HG02973 (cell line): Measurements from ENCODE around the gene TSPAN32.
"Not testable (repeated sequence)": the region's sequence is repeated elsewhere in the genome, so short reads cannot be mapped to it uniquely, and the experiment has no call there.

Source experiments
- ATAC-seq: cut with Tn5 transposase; IDR thresholded peaks from one replicate; pipeline ENCODE4 v1.9.1; 2021; ENCODE audit warnings: moderate library complexity; ENCODE audit not compliant: unreplicated experiment

The TSPAN32 gene

DNA sequence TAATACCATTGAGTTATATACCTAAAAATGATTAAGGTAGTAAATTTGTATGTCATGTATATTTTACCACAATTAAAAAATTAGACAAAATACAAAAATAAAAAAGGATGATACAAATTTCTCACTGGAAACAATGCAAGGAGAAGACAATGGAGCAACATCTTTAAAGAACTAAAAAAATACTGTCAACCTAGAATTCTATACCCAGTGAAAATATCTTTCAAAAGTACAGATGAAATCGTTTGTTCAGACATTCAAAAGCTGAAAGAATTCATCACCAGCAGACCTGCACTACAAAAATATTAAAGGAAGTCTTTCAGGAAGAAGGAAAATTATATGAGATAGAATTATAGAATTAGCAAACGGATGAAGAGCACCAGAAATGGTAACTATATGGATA lies 21.6 kb upstream of the TSPAN32 start:
- ATAC-seq = no peak

DNA sequence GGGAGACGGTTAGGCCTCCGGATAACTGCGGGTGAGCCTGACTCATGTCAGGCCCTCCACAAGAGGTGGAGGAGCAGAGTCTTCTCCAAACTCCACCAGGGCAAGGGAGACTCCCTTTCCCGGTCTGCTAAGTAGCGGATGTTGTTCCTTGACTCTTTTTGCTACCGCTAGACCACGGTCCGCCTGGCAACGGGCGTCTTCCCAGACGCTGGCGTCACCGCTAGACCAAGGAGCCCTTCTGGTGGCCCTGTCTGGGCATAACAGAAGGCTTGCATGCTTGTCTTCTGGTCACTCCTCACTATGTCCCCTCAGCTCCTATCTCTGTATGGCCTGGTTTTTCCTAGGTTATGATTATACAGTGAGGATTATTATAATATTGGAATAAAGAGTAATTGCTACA lies 15.5 kb upstream of the TSPAN32 start:
- not testable (repeated sequence) for ATAC-seq

DNA sequence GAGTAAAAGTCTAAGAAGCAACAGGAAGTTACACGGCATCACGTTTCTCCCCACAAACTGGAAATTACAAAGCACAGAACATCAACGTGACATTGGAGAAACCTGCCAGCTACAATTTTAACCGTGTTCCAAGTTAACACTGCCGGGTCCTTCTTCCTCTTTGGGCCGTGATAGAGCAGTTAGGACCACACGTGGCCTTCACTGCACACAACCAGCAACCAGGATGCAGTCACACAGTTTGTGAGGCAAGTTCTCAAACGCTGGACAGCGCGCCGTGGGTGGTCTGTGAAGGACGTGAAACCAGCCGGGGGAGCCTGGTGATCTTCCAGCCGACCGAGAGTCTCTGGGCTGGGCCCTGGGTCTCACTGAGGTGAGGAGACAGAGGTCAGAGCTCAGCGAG lies 14.7 kb upstream of the TSPAN32 start:
- no peak for ATAC-seq

DNA sequence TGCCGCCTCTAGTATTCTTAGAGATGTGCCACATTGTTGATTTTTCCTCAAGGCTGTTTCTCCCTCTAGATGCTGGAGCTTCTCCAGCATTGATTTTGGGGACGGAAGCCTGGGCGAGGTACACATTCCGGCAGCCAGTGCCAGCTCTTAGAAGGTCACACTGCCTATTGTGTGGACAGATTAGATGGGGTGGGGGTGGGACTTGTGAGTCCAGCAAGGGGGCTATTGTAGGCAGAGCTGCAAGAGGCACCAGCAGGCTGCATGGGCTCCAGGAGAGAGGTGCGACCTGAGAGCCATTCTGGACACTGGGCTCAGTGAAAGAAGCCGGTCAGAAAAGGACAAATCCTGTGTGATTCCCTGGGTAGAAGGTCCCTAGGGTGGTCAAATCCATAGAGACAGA lies 12.5 kb upstream of the TSPAN32 start:
- no peak for ATAC-seq

DNA sequence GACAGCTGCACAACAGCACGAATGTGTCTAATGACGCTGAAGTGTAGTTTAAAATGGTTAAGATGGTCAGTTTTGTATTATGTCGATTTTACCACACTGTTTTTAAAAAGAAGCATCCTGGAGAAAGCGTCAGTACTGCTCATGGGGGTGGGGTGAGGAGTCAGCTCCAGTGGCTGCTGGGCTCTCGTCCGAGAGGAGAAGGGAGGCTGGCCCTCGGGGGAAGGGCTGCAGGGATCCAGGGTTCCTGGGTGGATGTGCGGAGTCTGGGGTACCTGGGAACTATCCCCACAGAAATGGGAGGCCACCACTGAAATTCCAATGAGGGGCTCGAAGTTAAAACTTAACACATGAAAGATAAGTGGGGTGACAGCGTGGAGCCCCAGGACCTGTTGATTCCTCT lies 12.0 kb upstream of the TSPAN32 start:
- no peak for ATAC-seq

DNA sequence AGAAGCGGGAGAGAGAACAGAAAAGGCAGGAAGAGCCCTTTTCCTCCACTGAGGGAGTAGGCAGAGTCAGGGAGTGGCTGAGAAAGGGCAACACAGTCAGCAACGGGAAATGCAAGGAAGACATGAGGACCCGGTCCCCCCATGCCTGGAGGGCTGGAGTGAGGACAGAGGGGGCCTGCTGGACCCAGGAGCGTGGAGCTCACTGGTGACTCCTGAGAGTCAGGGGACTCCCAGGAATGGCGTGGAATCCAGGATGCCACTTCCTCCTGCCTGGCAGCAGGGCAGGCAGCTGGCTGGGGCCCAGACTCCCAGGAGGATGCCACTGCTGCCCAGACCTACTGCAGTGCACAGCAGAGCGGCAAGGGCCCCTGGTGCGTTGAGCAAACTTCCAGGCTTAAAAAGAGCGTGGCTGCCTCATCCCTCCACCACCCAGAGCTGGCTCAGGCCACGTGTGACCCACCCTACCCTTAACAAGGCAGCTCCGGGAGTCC lies 11.4 kb upstream of the TSPAN32 start:
- ATAC-seq = no peak

DNA sequence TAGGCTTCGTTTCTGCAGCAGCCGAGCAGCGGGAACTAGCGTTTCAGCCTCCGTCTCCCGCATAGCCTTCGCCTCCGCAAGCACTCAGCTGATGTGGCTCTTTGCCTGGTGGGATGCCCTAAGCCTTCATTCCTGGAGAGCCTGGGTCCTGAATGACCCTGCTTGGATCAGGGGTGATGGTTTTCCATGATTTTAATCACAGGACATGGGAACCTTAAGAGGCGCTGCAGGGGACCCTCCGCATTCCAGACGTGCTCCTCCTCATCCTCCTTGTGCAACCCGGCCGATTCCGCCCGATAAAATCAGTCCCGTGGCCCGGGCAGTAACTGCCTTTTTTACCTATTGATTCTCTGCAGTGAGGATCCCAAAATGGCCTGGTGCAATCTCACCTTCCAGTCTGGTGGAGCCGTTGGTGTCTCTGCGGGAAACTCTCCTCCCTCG lies 8.3 kb upstream of the TSPAN32 start:
- no peak for ATAC-seq

DNA sequence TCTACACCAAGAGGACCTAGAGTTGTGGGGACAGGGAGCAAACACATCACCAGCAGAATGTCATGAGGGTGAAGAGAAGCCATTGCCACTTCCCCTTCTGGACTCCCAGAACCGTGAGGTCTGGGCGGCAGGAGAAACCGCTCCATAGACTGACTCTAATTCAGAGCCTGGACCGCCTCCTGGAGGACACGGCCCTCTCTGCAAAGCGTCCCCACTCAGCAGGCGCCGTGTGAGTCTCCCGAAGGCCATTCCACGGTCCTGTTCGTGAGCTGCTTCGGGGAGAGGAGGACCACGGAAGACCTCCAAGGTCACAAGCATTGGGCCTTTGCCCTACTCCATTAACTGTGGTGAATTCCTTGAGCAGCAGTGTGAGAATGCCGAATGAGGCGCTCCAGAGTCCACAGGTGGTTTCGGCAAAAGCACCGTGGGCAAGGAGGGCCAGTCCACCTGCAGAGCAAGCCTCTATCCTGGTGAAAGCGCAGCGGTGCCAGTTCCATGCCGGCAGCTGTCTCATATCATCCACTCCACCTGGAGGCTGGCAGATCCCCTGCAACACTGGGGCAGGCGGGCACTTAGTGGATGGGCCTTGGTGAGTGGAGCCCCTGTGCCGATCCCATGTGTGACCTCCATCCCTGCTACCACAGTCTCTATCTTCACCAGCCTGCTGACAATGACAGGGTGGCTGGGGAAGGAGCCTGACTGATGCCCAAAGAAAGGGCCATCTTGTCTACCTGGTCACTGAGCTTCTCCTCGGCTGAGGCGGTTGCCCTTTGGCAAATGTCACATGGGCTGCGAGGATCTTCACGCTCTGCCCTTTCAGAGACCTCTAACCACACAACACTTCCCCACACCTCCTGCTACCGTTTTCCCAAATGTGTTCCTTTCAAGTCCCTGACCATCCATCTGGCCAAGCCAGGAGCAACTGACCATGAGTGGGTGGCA lies 7.6 kb upstream of the TSPAN32 start:
- no peak for ATAC-seq

DNA sequence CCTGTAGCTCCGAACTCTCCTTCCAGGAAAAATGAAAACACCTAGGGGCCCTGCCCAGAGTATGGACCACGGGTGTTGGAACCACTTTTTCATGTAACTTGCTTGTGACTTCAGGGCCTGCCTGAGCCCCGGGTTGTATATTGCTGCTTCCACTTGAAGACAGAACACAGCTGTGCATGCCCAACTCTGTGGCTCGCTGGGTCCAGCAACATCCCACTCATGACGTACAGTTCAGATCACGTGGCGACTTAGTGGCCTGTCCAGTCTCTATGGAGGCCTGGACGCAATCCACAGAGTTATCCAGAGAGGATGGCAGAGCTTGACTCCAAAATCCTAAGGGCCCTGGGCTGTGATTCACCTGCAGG lies 6.9 kb upstream of the TSPAN32 start:
- ATAC-seq = no peak

DNA sequence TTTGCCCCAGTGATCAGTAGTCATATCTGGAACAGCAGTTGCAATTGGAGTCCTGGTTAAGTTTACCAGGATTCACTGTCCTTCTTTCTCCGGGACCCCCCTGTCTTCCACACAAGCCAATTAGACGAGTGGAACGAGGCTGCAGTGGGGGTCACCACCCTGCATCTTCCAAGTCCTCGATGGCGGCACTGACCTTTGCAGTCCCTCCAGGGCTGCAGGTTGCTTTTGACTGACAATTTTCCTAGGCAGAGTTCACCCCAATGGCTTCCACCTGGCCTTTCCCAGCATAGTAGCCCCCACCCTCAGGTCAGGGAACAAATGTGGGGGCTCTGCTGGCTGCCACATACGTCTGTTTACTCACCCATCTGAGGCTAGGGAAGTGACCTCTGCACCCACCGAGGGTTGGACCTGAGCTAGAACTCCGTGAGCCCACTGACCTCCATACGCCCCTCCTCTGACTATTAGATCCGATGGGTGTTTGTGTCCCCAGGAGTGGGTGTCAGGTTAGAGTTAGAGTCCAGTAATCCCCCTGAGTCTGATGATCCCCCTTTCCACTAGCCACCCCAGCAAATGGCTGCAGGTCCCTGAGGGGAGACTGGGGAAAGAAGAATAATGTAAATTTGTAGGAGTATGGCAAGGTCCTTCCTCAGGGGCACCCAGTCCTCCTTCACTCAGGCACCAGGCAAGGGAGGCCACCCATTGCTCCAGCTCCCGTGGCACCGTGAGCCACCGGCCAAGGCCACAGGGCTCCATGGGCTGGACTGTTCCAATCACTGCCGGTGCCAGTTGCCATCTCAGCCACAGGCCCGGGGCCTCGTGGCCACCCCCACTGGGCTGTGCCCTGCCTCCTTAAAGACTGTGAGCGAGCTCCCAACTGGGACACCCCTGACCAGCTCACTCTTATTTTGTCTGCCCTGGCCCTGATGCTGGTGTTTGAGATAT lies 5.6 kb upstream of the TSPAN32 start:
- no peak for ATAC-seq

DNA sequence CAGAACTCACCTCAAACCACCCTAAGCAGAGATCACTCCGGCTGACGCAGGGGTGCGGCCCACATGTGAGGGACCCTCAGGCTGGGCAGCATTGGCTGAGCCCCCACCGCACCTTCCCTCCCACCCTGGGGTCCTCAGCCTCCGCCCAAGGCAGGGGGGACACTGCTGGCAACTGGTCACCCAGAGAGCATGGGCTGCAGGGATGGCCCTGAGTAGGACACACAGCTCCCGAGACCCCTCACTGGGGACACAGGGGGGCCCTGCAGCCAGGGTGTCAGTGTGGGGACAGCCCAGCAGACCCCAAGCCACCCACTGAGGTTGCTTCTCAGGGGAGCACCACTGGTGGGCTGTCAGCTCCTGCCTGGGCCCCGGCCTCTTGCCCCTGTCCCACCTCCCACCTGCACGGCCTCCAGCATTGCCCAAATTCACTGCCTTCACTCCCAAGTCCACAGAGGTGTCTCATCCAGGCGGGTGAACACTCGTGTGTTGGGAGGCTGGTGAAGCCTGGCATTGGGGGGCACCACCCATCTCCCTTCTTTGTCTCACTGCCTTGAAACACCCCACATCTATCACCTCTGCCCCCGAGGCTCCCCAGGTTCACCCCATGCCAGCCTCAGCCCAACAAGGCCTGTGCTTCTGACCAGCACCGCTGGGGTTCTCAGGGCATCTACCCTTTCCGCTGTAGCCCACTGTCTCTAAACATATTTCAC lies 4.7 kb upstream of the TSPAN32 start:
- ATAC-seq = no peak

DNA sequence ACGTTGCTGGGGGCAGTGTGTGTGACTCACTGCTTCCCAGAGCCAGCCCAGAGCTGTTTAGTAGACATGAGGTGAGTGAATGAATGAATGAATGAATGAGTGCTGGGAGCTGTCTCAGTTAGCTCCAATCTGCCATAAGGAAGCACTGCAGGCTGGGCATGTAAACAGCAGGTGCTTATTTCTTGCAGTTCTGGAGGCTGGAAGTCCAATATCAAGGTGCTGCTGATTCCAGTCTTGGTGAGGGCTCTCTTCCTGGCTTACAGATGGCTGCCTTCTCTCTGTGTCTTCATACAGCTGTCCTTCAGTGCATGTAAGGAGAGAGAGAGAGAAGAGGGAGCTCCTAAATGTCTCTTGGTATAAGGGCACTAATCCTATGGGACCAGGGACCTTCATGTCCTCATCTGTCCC lies 4.2 kb upstream of the TSPAN32 start:
- no peak for ATAC-seq

DNA sequence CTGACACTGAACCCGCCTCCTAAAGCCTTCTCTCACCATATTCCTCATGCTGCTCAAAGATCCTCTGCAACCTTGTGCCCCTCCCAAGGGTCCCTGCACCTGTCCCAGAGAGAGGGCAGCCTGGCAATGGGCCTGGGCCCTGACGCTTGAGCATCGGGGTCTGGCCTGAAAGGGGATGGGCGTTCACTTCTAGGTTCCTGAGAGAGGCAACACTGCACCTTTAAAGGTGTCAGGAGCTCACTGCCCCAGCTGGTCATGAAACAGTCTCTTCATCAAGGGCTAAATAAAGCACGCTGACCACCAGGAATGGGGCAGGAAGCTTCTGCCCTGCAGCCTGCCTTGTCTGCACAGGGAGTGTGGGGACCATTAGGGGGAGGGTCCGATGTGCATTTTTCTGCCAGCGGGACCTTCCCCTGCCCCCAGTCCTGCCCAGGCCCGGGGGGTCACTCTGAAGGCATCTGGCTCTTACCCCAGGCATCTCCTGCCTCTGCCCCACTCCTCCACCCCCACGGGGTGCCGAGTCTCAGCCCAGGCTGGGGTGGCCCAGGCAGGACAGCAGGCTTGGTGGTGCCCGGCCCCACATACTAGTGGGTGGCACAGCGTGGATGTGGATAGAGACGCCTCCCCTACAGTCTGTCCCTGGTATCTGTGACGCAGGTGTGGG lies 3.5 kb upstream of the TSPAN32 start:
- ATAC-seq = no peak

DNA sequence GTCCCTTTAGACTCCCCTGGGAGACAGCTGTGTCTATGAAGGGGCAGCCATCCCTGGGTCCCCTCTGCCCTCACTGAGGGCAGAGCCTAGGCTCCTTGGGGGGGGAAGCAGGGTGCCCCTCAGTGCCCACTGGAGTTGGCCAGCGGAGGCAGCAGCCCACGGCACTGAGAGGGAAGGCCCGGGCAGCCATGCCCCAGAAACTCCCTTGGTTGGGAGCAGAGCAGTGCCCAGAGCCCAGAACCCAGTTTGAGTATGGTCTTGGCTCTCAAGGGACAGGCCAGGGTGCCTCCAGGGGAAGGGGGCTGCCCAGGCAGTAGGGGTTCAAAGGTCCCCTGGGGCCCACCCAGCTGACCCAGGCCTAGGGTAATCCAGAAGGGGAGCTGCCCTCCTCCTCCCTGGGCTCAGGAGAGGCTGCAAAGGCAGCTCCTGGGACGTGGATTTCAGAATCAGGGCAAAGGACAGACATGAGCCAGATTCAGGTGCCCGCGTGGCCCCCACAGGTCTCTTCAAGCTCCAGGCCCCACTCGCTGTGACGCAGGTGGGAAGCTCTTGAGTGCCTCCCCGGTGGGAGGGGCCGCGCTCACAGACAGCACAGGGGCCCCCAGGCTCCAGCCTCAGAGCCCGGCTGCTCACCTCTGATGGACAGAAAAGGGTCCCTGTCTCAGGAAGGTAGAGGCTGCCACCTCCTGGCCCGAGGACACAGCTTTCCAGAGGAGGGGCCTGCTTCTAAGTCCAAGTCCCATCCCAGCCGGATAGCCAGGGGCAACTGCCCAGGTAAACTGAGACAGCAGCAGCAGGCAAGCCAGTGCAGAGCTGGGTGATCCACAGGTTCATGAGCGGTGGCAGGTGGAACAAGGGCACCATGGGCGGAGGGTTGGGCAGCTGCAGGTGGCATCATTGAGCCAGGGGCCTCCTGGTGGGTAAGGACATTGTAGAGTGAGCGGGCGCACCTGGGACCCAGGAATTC lies 2.7 kb upstream of the TSPAN32 start:
- no peak for ATAC-seq

DNA sequence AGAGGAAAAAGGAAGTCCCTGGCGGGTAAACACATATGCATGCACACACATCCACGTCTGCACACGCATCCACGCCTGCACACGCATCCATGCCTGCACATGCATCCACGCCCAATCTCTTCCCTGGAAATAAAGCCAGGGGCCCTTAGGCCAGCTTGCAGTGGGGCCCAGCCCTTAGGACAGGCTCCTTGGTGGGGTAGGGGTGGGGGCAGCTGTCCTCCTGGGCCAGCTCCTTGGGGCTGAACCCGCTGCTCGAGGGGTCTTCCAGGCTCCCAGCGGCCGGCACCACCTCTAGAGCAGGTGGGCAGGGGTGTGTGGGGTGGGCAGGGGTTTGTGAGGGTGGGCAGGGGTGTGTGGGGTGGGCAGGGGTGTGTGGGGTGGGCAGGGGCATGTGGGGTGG lies 2.0 kb upstream of the TSPAN32 start:
- no peak for ATAC-seq

DNA sequence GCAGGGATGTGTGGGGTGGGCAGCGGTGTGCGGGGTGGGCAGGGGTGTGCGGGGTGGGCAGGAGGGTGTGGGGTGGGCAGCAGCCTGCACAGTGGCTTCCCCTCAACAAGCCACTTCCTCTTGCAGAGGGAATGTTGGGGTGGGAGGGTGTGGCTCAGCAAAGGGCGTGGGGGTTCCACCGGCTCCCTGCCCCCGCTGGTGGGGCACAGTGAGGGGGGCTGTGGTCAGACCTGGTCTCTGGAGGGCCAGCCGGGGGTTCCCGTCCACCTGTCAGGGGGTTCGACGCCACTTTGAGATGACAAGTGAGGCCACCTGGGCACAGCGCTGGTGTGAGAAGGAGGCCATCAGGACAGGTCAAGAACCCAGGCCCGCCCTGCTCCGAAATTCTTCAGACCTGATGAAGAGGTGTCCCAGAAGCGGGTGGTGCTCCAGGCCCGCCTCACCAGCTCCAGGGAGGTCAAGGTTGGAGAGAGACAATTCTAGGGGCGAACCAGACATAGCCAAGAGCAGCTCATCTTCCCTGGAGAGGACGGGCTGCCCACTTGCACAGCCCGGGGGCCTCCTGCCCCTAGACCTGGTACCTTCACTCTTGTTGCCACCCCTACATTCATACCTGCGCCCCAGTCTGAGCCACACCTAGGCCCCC lies 1.4 kb upstream of the TSPAN32 start:
- no peak for ATAC-seq

DNA sequence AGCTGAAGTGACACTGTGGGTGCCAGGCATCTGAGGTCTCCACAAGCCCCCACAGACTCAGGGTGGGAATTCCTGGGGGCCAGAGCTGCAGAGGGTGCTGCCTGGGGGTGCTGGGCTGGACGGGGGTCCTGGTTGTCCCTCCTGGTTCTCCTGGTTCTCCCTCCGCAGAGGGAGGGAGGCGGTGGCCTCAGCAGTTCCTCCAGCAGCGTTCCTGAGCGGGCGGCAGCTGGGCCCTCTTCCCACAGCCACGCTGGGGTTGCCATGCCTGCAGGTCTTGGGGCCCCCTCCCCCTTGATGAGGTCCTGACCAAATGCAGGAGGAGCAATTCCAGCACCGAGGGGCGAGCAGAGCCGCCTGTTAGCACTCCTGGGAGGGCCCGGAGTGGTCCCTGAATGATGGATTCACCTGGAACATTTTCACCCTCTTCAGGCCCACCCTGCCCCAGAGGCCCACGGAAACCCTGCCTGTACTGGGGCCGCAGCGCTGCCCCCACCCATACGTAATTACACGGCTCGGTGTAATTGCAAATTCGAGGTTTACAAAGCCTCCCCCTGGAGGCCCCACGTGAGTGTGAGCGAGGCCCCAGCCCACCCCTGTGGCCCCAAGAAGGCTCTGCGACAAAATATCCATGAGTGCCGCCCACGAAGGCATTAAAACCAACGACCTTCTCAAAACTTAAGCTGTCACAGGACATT lies 730 bp upstream of the TSPAN32 start:
- no peak for ATAC-seq

DNA sequence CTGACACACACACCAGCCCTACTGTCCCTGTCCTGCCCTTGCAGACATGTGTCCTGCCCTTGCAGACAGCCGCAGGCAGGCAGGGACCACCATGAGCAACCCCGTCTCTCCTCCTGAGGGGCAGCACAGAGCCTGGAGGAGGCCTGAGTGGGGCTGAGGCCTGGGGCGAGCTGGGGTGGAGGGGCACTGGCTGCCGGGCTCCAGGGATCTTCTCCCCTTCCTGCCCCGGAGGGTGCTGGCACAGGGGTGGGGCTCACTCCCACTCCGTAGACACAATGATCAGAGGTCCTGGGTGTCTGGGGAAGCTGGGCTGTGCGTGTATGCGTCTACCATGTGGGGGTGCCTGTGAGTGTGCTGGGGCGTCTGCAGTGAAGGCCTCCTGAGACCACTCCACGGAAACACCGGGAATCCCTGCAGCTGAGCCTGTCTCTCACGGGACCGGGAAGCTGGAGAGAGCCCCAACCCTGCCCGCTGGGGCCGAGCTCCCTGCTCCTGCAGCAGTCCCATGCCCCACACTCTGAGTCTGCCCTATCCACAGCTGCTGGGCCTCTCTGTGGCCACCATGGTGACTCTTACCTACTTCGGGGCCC lies 588 bp downstream of the TSPAN32 start:
- no peak for ATAC-seq
